Adrenal gland (tissue), 5 donors: ENCODE results near the gene SCAMP2.

Source experiments
- POLR2A ChIP-seq, 2 donors: fragments of 450-650 bp; IDR thresholded peaks; one replicate each; pipeline ENCODE4 v1.6.1; 2017; ENCODE audit warnings: antibody characterized with exemption in 2 of 2, mild to moderate bottlenecking in 2 of 2, moderate library complexity in 1 of 2
- TF ChIP-seq, protein P1 (sequence below), 6 experiments: fragments of 450-650 bp in 4 of 6; fragments of 200-600 bp in 2 of 6; sonication (generic) in 1 of 6; IDR thresholded peaks; 1 replicate in 5 of 6; 2 replicates in 1 of 6; pipeline versions ENCODE4 v1.5.1 to v1.8.0; 2016 to 2021; ENCODE audit warnings: antibody characterized with exemption in 6 of 6, mild to moderate bottlenecking in 2 of 6, moderate library complexity in 1 of 6
- donor health status: DM: no; HTN: no; CAD: no.

DNA sequence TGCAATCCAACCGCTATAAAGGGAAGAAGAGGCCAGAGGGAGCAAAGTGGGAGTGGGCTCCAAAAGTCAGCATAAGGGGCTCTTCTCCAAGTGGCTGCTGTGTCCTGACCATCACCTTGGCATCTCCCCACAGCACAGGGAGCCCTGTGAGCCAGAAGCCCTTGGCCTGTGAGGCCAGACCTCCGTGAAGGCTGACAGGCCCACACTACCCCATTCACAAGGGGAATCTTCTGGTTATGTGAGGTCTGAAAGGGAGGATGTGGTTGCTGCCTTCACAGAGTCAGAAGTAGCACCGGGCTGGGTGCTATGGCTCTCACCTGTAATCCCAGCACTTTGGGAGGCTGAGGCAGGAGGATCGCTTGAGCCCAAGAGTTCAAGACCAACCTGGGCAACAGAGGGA is 27.6 kb downstream of the SCAMP2 start:
- TF ChIP-seq, protein P1, sequence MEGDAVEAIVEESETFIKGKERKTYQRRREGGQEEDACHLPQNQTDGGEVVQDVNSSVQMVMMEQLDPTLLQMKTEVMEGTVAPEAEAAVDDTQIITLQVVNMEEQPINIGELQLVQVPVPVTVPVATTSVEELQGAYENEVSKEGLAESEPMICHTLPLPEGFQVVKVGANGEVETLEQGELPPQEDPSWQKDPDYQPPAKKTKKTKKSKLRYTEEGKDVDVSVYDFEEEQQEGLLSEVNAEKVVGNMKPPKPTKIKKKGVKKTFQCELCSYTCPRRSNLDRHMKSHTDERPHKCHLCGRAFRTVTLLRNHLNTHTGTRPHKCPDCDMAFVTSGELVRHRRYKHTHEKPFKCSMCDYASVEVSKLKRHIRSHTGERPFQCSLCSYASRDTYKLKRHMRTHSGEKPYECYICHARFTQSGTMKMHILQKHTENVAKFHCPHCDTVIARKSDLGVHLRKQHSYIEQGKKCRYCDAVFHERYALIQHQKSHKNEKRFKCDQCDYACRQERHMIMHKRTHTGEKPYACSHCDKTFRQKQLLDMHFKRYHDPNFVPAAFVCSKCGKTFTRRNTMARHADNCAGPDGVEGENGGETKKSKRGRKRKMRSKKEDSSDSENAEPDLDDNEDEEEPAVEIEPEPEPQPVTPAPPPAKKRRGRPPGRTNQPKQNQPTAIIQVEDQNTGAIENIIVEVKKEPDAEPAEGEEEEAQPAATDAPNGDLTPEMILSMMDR (IDR thresholded peaks at IDR 0.05) = no peak
- TF ChIP-seq POLR2A (IDR thresholded peaks at IDR 0.05) = no peak
